Muscle layer of duodenum (tissue), 2 donors: Measurements from ENCODE around the gene ENAM.

Experiments
- H3K27ac ChIP-seq: one replicate; pipeline ENCODE4 v1.7.0; 2013; ENCODE audit warnings: mild to moderate bottlenecking, low read length
- H3K27me3 ChIP-seq: one replicate; pipeline ENCODE4 v1.7.0; 2013; ENCODE audit warnings: low read depth, mild to moderate bottlenecking, control low read depth, low read length
- H3K36me3 ChIP-seq, 2 donors: one replicate each; pipeline ENCODE4 v1.7.0; 2013; ENCODE audit warnings: low read length in 2 of 2, control low read depth in 1 of 2, mild to moderate bottlenecking in 1 of 2; ENCODE audit not compliant: insufficient read depth in 2 of 2, control insufficient read depth in 1 of 2
- H3K4me1 ChIP-seq, 2 donors: one replicate each; pipeline ENCODE4 v1.7.0; 2013; ENCODE audit warnings: low read length in 2 of 2, mild to moderate bottlenecking in 2 of 2, control low read depth in 1 of 2, moderate library complexity in 1 of 2; ENCODE audit not compliant: insufficient read depth in 2 of 2, control insufficient read depth in 1 of 2
- H3K4me3 ChIP-seq, 2 donors: one replicate each; pipeline ENCODE4 v1.7.0; 2013; ENCODE audit warnings: low read length in 2 of 2, low read depth in 1 of 2, mild to moderate bottlenecking in 1 of 2
- H3K9me3 ChIP-seq, 2 donors: one replicate each; pipeline ENCODE4 v1.7.0; 2013; ENCODE audit warnings: low read length in 2 of 2, control low read depth in 1 of 2, mild to moderate bottlenecking in 1 of 2; ENCODE audit not compliant: control insufficient read depth in 1 of 2
- donor health status: healthy.

Gene ENAM

GRCh38 chr4:70603856-70604255 lies 24.7 kb upstream of the ENAM start:
- Histone ChIP-seq H3K9me3 (no peaks in the 10 kb centered on the region), H3K4me1 (no peaks in the 10 kb centered on the region), H3K4me3 (no peak overlapping the region), H3K27me3 (no peaks in the 10 kb centered on the region), H3K27ac (no peak overlapping the region), H3K36me3 (no peaks in the 10 kb centered on the region)

- no peaks in the 10 kb centered on the region for H3K9me3 ChIP-seq
- H3K27ac ChIP-seq, result no peak overlapping the region
- H3K4me1 ChIP-seq, result no peaks in the 10 kb centered on the region
- no peak overlapping the region for H3K4me3 ChIP-seq
- H3K27me3 ChIP-seq, result no peaks in the 10 kb centered on the region
- no peaks in the 10 kb centered on the region for H3K36me3 ChIP-seq
Observed at GRCh38 chr4:70606459-70606858, 22.1 kb upstream of the ENAM start.

- Histone ChIP-seq H3K4me3 (no peak overlapping the region), H3K27ac (no peak overlapping the region), H3K36me3 (no peaks in the 10 kb centered on the region), H3K4me1 (no peaks in the 10 kb centered on the region), H3K9me3 (no peaks in the 10 kb centered on the region), H3K27me3 (no peaks in the 10 kb centered on the region)
Observed at GRCh38 chr4:70607334-70607853, 21.1 kb upstream of the ENAM start.

DNA sequence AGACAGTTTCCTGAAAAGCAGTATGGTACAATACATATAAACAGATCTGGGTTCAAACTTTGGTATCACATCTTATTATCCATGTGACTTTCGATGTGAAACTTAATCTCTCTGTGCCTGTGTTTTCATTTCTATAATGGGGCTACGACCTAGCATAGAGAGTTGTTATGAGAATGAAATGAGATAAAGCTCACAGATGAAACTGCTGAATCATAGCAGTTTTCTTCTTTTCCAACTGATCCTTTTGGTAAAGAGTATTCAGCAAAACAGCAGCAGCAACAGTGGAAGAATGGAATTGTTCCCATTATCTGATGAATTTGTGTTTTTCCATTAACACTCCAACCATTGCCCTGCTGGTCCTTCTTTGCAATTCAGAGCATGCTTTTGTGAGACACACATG lies 20.2 kb upstream of the ENAM start:
- Histone ChIP-seq H3K36me3 (no peaks in the 10 kb centered on the region), H3K9me3 (no peaks in the 10 kb centered on the region), H3K4me1 (no peaks in the 10 kb centered on the region), H3K27me3 (no peaks in the 10 kb centered on the region), H3K27ac (no peak overlapping the region), H3K4me3 (no peak overlapping the region)

GRCh38 chr4:70613306-70614183 lies 15.0 kb upstream of the ENAM start:
- no peak overlapping the region for H3K27ac ChIP-seq
- H3K36me3 ChIP-seq, result no peaks in the 10 kb centered on the region
- peak overlapping the region in 1 of 2 donors; percentile 43 for H3K4me3 ChIP-seq
- H3K4me1 ChIP-seq, result no peaks in the 10 kb centered on the region
- no peaks in the 10 kb centered on the region for H3K27me3 ChIP-seq
- H3K9me3 ChIP-seq, result no peaks in the 10 kb centered on the region

DNA sequence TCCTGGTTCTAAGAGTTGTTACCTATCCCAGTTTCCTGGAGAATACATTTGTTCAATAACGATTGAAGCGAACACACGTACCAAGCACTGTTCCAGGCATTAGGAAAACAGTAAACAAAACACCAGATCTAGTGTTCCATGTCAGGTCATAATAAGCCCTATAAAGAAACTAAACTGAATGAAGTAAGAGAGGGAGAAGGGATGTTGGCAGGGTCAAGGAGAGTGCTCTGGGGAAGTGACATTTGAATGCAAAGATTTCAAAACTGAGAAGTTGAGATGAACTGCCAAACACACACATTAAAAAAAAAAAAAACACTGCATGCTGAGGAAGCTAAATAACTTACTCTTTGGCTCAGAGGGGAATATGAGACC lies 14.4 kb upstream of the ENAM start:
- H3K9me3 ChIP-seq, result no peaks in the 10 kb centered on the region
- H3K36me3 ChIP-seq, result no peaks in the 10 kb centered on the region
- H3K27ac ChIP-seq, result no peak overlapping the region
- H3K27me3 ChIP-seq, result no peaks in the 10 kb centered on the region
- H3K4me3 ChIP-seq, result peak overlapping the region in 1 of 2 donors; percentile 43
- H3K4me1 ChIP-seq, result no peaks in the 10 kb centered on the region

GRCh38 chr4:70619288-70619687 lies 9.3 kb upstream of the ENAM start:
- Histone ChIP-seq H3K9me3 (no peaks in the 10 kb centered on the region), H3K27me3 (no peaks in the 10 kb centered on the region), H3K4me1 (no peaks in the 10 kb centered on the region), H3K36me3 (no peaks in the 10 kb centered on the region), H3K27ac (no peak overlapping the region), H3K4me3 (no peak overlapping the region)

GRCh38 chr4:70619778-70620177 lies 8.8 kb upstream of the ENAM start:
- Histone ChIP-seq H3K36me3 (no peaks in the 10 kb centered on the region), H3K9me3 (no peaks in the 10 kb centered on the region), H3K4me3 (no peak overlapping the region), H3K27me3 (no peaks in the 10 kb centered on the region), H3K27ac (no peak overlapping the region), H3K4me1 (no peaks in the 10 kb centered on the region)

DNA sequence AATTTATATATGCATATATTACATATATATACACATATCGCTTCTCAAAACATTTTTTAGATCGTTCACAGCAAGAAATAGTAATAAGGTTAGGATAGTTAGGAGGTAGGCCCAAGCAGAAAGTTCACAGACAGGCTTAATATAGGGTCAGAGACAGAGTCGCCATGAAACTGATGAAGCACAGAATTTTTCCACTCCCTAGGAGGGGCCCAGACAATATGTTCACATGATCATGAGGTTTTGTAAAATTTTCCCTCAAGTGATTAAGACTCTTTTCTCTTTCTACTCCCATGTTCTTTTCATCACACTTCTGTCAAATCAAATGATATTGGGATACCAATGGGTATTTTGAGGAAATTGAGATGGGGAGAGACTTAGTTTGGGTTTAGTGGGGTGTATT lies 5.2 kb upstream of the ENAM start:
- Histone ChIP-seq H3K27me3 (no peaks in the 10 kb centered on the region), H3K9me3 (no peaks in the 10 kb centered on the region), H3K36me3 (no peaks in the 10 kb centered on the region), H3K27ac (no peak overlapping the region), H3K4me1 (no peaks in the 10 kb centered on the region), H3K4me3 (no peak overlapping the region)

DNA sequence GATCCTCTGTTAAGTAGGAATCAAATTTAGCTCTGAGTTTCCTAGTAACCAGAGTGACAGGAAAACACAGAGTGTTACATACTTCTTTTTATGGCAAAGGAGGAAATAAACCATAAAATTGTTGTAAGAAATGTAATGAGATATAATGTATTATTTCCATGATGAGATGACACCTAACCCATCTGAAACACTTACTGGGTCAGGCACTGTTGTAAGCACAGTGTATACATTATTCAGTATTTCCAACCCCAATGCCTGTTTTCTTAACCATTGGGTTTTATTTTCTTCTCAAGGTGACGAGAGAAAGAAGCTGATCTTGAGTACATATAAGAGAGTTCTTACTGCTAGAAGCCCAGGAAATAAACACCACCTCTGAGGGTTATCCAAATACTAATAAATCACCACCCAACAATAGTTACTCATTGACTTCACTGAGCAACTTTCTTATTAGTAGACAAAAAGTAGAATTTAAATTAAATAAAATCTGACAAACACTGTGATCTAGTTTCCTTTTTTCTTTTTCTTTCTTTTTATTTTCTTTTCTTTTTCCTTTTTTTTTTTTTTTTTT lies 4.2 kb upstream of the ENAM start:
- Histone ChIP-seq H3K27me3 (no peaks in the 10 kb centered on the region), H3K4me3 (no peak overlapping the region), H3K36me3 (no peaks in the 10 kb centered on the region), H3K27ac (no peak overlapping the region), H3K4me1 (no peaks in the 10 kb centered on the region), H3K9me3 (no peaks in the 10 kb centered on the region)

- no peak overlapping the region for H3K27ac ChIP-seq
- H3K4me3 ChIP-seq, result no peak overlapping the region
- H3K9me3 ChIP-seq, result no peaks in the 10 kb centered on the region
- no peaks in the 10 kb centered on the region for H3K4me1 ChIP-seq
- H3K27me3 ChIP-seq, result no peaks in the 10 kb centered on the region
- no peaks in the 10 kb centered on the region for H3K36me3 ChIP-seq
Observed at GRCh38 chr4:70627620-70628019, 924 bp upstream of the ENAM start.
